BLaER1 (cell line): ENCODE measurements around the gene DGKE.

ENCODE experiments used
- H3K27ac ChIP-seq: shearing (Covaris generic); formaldehyde crosslinking; 2 replicates; pipeline ENCODE4 v1.8.1; 2022
- H3K27me3 ChIP-seq: shearing (Covaris generic); formaldehyde crosslinking; 2 replicates; pipeline ENCODE4 v1.8.1; 2022
- H3K36me3 ChIP-seq: shearing (Covaris generic); formaldehyde crosslinking; 2 replicates; pipeline ENCODE4 v1.8.1; 2022
- H3K4me1 ChIP-seq: shearing (Covaris generic); formaldehyde crosslinking; 2 replicates; pipeline ENCODE4 v1.8.1; 2022
- H3K4me2 ChIP-seq: shearing (Covaris generic); formaldehyde crosslinking; 2 replicates; pipeline ENCODE4 v1.8.1; 2022
- H3K4me3 ChIP-seq: shearing (Covaris generic); formaldehyde crosslinking; 2 replicates; pipeline ENCODE4 v1.8.1; 2022
- H3K9ac ChIP-seq: shearing (Covaris generic); formaldehyde crosslinking; 2 replicates; pipeline ENCODE4 v1.8.1; 2022
- H3K9me3 ChIP-seq: shearing (Covaris generic); formaldehyde crosslinking; 2 replicates; pipeline ENCODE4 v1.8.1; 2022
- H4K20me1 ChIP-seq: shearing (Covaris generic); formaldehyde crosslinking; 2 replicates; pipeline ENCODE4 v1.8.1; 2022
- Cebpa-rat ChIP-seq: shearing (Covaris generic); IDR thresholded peaks from 2 replicates; pipeline ENCODE4 v1.8.1; 2022

Gene DGKE

GRCh38 chr17:56810891-56811775, 22.8 kb upstream of the DGKE start:
- Histone ChIP-seq H3K4me3 (no peak overlapping the region), H3K27me3 (no peaks in the 10 kb centered on the region), H3K36me3 (peaks cover 11% of the 10 kb centered on the region; the same call in 1 of the 2 replicates), H4K20me1 (no peaks in the 10 kb centered on the region), H3K9ac (no peak overlapping the region), H3K9me3 (no peaks in the 10 kb centered on the region), H3K27ac (no peak overlapping the region), H3K4me1 (peaks cover 10% of the 10 kb centered on the region; the same call in 1 of the 2 replicates), H3K4me2 (peak overlapping the region; percentile 2; the same call in 1 of the 2 replicates)
- TF ChIP-seq Cebpa-rat, result no peak

GRCh38 chr17:56812901-56813388, 21.0 kb upstream of the DGKE start:
- H3K36me3 ChIP-seq, result no peaks in the 10 kb centered on the region
- H3K4me2 ChIP-seq, result no peak overlapping the region
- no peaks in the 10 kb centered on the region for H3K9me3 ChIP-seq
- H3K4me3 ChIP-seq, result no peak overlapping the region
- no peaks in the 10 kb centered on the region for H4K20me1 ChIP-seq
- peaks cover 10% of the 10 kb centered on the region; the same call in 1 of the 2 replicates for H3K4me1 ChIP-seq
- no peaks in the 10 kb centered on the region for H3K27me3 ChIP-seq
- no peak for TF ChIP-seq Cebpa-rat
- H3K27ac ChIP-seq, result no peak overlapping the region
- H3K9ac ChIP-seq, result no peak overlapping the region

GRCh38 chr17:56815711-56816110, 18.2 kb upstream of the DGKE start:
- Histone ChIP-seq H3K9ac (no peak overlapping the region), H3K4me3 (no peak overlapping the region), H3K27ac (no peak overlapping the region), H3K27me3 (no peaks in the 10 kb centered on the region), H3K36me3 (no peaks in the 10 kb centered on the region), H4K20me1 (no peaks in the 10 kb centered on the region), H3K4me1 (peaks cover 14% of the 10 kb centered on the region; the same call in 1 of the 2 replicates), H3K4me2 (no peak overlapping the region), H3K9me3 (no peaks in the 10 kb centered on the region)
- TF ChIP-seq Cebpa-rat, result no peak

GRCh38 chr17:56817066-56817465, 16.9 kb upstream of the DGKE start:
- no peak overlapping the region for H3K4me3 ChIP-seq
- H3K4me1 ChIP-seq, result peaks cover 7% of the 10 kb centered on the region; the same call in 1 of the 2 replicates
- H4K20me1 ChIP-seq, result no peaks in the 10 kb centered on the region
- H3K9me3 ChIP-seq, result no peaks in the 10 kb centered on the region
- no peaks in the 10 kb centered on the region for H3K36me3 ChIP-seq
- TF ChIP-seq Cebpa-rat, result no peak
- H3K27me3 ChIP-seq, result no peaks in the 10 kb centered on the region
- H3K27ac ChIP-seq, result no peak overlapping the region
- no peak overlapping the region for H3K4me2 ChIP-seq
- H3K9ac ChIP-seq, result no peak overlapping the region

- H3K4me2 ChIP-seq, result no peak overlapping the region
These were observed 14.9 kb upstream of the DGKE start for GRCh38 chr17:56819030-56819429.

GRCh38 chr17:56819431-56820145, 14.4 kb upstream of the DGKE start:
- H3K27ac ChIP-seq, result no peak overlapping the region
- H3K36me3 ChIP-seq, result no peaks in the 10 kb centered on the region
- H3K27me3 ChIP-seq, result no peaks in the 10 kb centered on the region
- no peak for TF ChIP-seq Cebpa-rat
- H3K4me1 ChIP-seq, result peaks cover 13% of the 10 kb centered on the region; the same call in 1 of the 2 replicates
- H3K4me2 ChIP-seq, result peak overlapping the region; percentile 6; the same call in 1 of the 2 replicates
- H3K4me3 ChIP-seq, result no peak overlapping the region
- H3K9ac ChIP-seq, result no peak overlapping the region
- H4K20me1 ChIP-seq, result no peaks in the 10 kb centered on the region
- H3K9me3 ChIP-seq, result no peaks in the 10 kb centered on the region

More at GRCh38 chr17:56819030-56819429, 14.9 kb upstream of the DGKE start:
- Histone ChIP-seq H3K9ac (no peak overlapping the region), H3K4me1 (peaks cover 8% of the 10 kb centered on the region; the same call in 1 of the 2 replicates), H3K9me3 (no peaks in the 10 kb centered on the region), H4K20me1 (no peaks in the 10 kb centered on the region), H3K27ac (no peak overlapping the region), H3K27me3 (no peaks in the 10 kb centered on the region), H3K4me3 (no peak overlapping the region), H3K36me3 (no peaks in the 10 kb centered on the region)
- TF ChIP-seq Cebpa-rat, result no peak

- no peaks in the 10 kb centered on the region for H3K27me3 ChIP-seq
- no peak overlapping the region for H3K4me3 ChIP-seq
- peaks cover 16% of the 10 kb centered on the region; the same call in 1 of the 2 replicates for H3K4me1 ChIP-seq
- no peak overlapping the region for H3K9ac ChIP-seq
- no peaks in the 10 kb centered on the region for H3K36me3 ChIP-seq
- no peaks in the 10 kb centered on the region for H3K9me3 ChIP-seq
- no peaks in the 10 kb centered on the region for H4K20me1 ChIP-seq
- TF ChIP-seq Cebpa-rat, result no peak
- no peak overlapping the region for H3K4me2 ChIP-seq
- no peak overlapping the region for H3K27ac ChIP-seq
These were observed 13.7 kb upstream of the DGKE start for GRCh38 chr17:56820207-56820606.

GRCh38 chr17:56821847-56822534, 12.0 kb upstream of the DGKE start:
- no peak for TF ChIP-seq Cebpa-rat

GRCh38 chr17:56822725-56823124, 11.2 kb upstream of the DGKE start:
- peaks cover 9% of the 10 kb centered on the region for H3K36me3 ChIP-seq
- H4K20me1 ChIP-seq, result 0 out of 2 replicates have a peak, but pooled peaks cover 5% of the 10 kb centered on the region
- H3K9ac ChIP-seq, result no peak overlapping the region
- H3K4me3 ChIP-seq, result no peak overlapping the region
- no peaks in the 10 kb centered on the region for H3K27me3 ChIP-seq
- TF ChIP-seq Cebpa-rat, result no peak
- H3K27ac ChIP-seq, result no peak overlapping the region
- H3K4me1 ChIP-seq, result peaks cover 16% of the 10 kb centered on the region; the same call in 1 of the 2 replicates
- H3K4me2 ChIP-seq, result no peak overlapping the region
- no peaks in the 10 kb centered on the region for H3K9me3 ChIP-seq

More at GRCh38 chr17:56821847-56822534, 12.0 kb upstream of the DGKE start:
- no peak overlapping the region for H3K4me3 ChIP-seq
- H3K36me3 ChIP-seq, result 0 out of 2 replicates have a peak, but pooled peaks cover 2% of the 10 kb centered on the region
- peaks cover 16% of the 10 kb centered on the region; the same call in 1 of the 2 replicates for H3K4me1 ChIP-seq
- no peak overlapping the region for H3K9ac ChIP-seq
- H3K27ac ChIP-seq, result no peak overlapping the region
- no peaks in the 10 kb centered on the region for H4K20me1 ChIP-seq
- H3K4me2 ChIP-seq, result no peak overlapping the region
- H3K27me3 ChIP-seq, result no peaks in the 10 kb centered on the region
- H3K9me3 ChIP-seq, result no peaks in the 10 kb centered on the region
